NT2/D1 (cell line): ENCODE results near the gene CCDC34.

Experiments
- DNase-seq: peaks from one replicate; pipeline ENCODE4 v3.0.0-alpha.2; 2011; ENCODE audit warnings: low read depth, low spot score
- H3K27me3 ChIP-seq: 2 replicates; pipeline ENCODE4 v1.6.0; 2011; ENCODE audit warnings: mild to moderate bottlenecking; ENCODE audit not compliant: insufficient read length, insufficient read depth
- H3K36me3 ChIP-seq: 2 replicates; pipeline ENCODE4 v1.6.1; 2011; ENCODE audit warnings: mild to moderate bottlenecking, low read length, mixed read lengths; ENCODE audit not compliant: insufficient read depth, insufficient read length
- H3K4me1 ChIP-seq: 2 replicates; pipeline ENCODE4 v1.5.1; 2011; ENCODE audit not compliant: insufficient read depth, insufficient read length
- H3K4me3 ChIP-seq: 2 replicates; pipeline ENCODE4 v1.5.1; 2011; ENCODE audit warnings: low read depth; ENCODE audit not compliant: insufficient read length
- H3K9ac ChIP-seq: 2 replicates; pipeline ENCODE4 v1.6.0; 2011; ENCODE audit warnings: low read depth; ENCODE audit not compliant: insufficient read length
- H3K9me3 ChIP-seq: 2 replicates; pipeline ENCODE4 v1.5.1; 2011; ENCODE audit warnings: mild to moderate bottlenecking, low read length; ENCODE audit not compliant: insufficient read depth
- SUZ12 ChIP-seq: IDR thresholded peaks from 2 replicates; pipeline ENCODE4 v1.6.1; 2011; ENCODE audit not compliant: insufficient read length, insufficient read depth; ENCODE audit errors: extremely low read depth
- YY1 ChIP-seq: IDR thresholded peaks from 2 replicates; pipeline ENCODE4 v1.6.1; 2011; ENCODE audit not compliant: insufficient read length, insufficient read depth
- ZNF274 ChIP-seq: IDR thresholded peaks from 2 replicates; pipeline ENCODE4 v1.6.1; 2011; ENCODE audit warnings: mild to moderate bottlenecking, low read depth, low read length

CCDC34 gene, protein sequence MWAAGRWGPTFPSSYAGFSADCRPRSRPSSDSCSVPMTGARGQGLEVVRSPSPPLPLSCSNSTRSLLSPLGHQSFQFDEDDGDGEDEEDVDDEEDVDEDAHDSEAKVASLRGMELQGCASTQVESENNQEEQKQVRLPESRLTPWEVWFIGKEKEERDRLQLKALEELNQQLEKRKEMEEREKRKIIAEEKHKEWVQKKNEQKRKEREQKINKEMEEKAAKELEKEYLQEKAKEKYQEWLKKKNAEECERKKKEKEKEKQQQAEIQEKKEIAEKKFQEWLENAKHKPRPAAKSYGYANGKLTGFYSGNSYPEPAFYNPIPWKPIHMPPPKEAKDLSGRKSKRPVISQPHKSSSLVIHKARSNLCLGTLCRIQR

DNA sequence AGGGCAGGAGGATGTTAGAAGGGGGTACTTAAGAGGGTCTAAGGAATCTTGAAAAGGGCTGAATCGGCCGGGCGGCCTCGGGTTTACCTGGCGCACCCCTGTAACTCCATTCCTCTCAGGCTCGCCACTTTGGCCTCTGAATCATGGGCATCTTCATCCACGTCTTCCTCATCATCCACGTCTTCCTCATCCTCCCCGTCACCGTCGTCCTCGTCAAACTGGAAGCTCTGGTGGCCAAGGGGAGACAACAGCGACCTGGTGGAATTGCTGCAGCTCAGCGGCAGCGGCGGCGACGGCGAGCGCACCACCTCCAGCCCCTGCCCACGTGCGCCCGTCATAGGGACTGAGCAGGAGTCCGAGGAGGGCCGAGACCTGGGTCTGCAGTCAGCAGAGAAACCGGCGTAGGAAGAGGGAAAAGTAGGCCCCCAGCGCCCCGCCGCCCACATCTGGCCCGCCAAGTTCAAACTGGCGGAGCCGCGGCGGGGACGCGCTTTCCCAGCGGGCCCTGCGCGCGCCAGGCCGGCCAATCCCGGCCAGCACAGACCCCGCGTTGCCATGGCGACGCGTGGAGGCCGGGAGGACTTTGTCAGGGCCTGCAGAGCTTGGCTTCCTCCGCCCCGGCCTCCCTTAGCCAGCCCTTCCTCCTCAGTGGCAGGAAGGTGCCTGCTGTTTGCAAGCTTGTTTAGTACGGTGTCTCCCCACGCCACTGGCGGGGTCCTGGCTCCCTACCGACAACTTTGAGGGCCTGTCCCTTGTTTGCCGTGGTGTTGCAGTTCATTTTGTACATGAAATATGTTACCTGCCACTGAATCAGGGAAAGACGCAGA, at the start of gene CCDC34:
Gene CCDC34 (minus strand): TSS at position 467 of the 827 bp plus-strand sequence. CDS start 21 bp downstream, at position 446.
- peak; percentile 83 for DNase-seq
- no peaks in the 10 kb centered on the region for H3K4me1 ChIP-seq

DNA sequence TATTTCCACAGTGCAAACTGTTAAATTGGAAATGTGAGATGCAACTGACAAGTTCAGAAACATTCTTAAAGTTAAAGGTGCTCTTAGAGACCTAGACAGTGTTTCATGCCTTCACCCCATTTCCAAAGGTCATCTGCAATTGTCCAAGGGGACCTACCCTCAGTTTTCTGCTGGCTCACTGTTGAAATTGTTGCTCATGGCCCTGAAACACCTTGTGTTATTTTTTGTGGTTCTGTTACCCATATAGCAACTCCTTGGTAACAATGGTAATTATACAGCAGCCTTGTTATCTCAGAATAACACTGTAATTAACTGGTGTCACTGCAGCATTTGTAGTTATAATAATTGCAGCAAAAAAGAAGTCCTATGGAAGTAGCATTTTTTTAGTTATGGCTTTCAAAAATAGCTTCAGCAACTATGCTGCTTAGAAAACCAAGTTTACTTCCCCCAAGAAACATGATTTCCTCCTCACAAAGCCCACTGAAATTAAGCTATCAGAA, 49.2 kb upstream of the CCDC34 start:
- Histone ChIP-seq H3K4me1 (no peaks in the 10 kb centered on the region), H3K36me3 (peaks cover 4% of the 10 kb centered on the region), H3K9me3 (no peaks in the 10 kb centered on the region), H3K4me3 (no peak overlapping the region), H3K27me3 (no peaks in the 10 kb centered on the region), H3K9ac (no peak overlapping the region)
- TF ChIP-seq YY1: no peak
- TF ChIP-seq ZNF274: no peak
- TF ChIP-seq SUZ12: no peak
- DNase-seq: no peak

More for the DNA sequence above, at the start of gene CCDC34:
- peaks cover 9% of the 10 kb centered on the region for H3K36me3 ChIP-seq
- H3K4me3 ChIP-seq: peak within 1 kb of the TSS; percentile 91
- H3K27me3 ChIP-seq: no peaks in the 10 kb centered on the region
- TF ChIP-seq YY1: no peak
- no peak for TF ChIP-seq SUZ12
- no peak for TF ChIP-seq ZNF274
- H3K9me3 ChIP-seq: no peaks in the 10 kb centered on the region
- H3K9ac ChIP-seq: peak within 1 kb of the TSS; percentile 95

DNA sequence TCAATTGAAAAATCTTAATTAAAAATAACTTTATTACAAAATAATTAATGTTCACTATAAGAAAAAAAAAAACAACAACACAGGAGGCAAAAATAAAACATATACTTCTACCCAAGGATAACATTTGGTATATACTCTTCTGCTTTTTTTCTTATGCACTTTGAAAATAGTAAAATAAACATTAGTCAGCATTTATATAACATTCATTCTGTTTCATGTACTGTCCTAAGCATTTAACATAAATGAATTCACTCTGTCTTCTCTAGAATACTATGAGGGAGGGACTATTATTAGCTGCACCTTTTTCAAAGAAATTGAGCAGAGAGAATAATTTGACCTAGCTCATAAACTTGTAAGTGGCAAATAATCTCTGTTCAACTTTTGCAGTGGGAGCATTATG, 48.3 kb upstream of the CCDC34 start:
- Histone ChIP-seq H3K9me3 (no peaks in the 10 kb centered on the region), H3K9ac (no peak overlapping the region), H3K27me3 (no peaks in the 10 kb centered on the region), H3K4me1 (no peaks in the 10 kb centered on the region), H3K36me3 (peaks cover 4% of the 10 kb centered on the region), H3K4me3 (no peak overlapping the region)
- TF ChIP-seq YY1 (no peak), SUZ12 (no peak), ZNF274 (no peak)
- DNase-seq: no peak

DNA sequence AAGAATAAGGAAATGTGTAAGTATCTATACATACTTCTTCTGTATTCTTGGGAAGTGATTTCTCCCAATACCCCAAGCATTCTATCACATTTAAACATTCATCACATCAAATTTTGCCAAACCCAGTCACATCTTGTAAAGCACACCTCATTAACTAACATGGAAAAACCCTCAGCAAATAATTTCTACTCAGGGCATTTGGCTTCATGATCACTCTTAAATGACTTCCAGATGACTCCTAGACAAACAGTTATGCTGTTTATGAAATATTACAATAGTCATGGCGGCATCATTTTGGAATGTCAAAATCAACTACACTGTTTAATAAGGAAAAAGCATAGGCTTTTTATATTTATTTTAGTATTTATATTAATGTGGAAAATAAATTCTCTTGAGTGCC, 47.3 kb upstream of the CCDC34 start:
- Histone ChIP-seq H3K4me1 (no peaks in the 10 kb centered on the region), H3K4me3 (no peak overlapping the region), H3K36me3 (peaks cover 4% of the 10 kb centered on the region), H3K9me3 (no peaks in the 10 kb centered on the region), H3K9ac (no peak overlapping the region), H3K27me3 (no peaks in the 10 kb centered on the region)
- TF ChIP-seq SUZ12 (no peak), ZNF274 (no peak), YY1 (no peak)
- DNase-seq: no peak

DNA sequence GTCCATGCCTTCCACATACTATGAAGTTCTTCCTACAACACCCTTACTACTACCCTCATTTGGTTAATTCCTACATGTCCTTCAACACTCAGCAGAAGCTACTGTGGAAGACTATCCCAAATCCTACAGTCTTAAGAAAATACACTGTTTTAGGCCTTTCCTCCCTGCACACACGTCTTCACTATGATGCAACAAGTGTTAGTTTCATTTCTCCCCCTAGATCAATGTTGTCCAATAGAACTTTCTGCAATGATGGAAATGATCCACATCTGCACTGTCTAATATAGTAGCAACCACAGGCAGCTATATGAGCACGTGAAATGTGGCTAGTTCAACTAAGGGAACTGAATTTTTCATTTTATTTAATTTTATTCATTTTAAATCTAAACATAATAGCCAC, 46.7 kb upstream of the CCDC34 start:
- no peak overlapping the region for H3K4me3 ChIP-seq
- H3K9me3 ChIP-seq: no peaks in the 10 kb centered on the region
- TF ChIP-seq ZNF274 (no peak), SUZ12 (no peak), YY1 (no peak)
- no peak overlapping the region for H3K9ac ChIP-seq
- DNase-seq: no peak
- H3K4me1 ChIP-seq: no peaks in the 10 kb centered on the region
- no peaks in the 10 kb centered on the region for H3K27me3 ChIP-seq
- peaks cover 4% of the 10 kb centered on the region for H3K36me3 ChIP-seq

DNA sequence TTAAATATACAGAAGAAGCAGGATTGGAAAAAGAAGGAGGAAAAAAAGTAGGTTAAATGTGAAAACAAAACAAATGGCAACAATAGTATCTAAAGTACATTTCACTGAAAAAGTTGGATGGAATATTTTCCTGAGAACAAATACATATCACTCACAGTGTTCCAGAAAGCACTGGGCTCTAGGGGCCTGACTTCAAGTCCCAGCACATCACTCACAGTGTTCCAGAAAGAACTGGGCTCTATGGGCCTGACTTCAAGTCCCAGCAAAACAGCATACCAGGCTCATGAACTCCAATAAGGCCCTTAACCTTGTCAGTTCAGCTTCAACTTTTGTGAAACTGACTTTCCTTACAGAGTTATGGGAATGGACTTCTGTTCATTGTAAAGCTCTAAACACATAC, 46.0 kb upstream of the CCDC34 start:
- TF ChIP-seq ZNF274 (no peak), SUZ12 (no peak), YY1 (no peak)
- no peak for DNase-seq
- H3K9ac ChIP-seq: no peak overlapping the region

DNA sequence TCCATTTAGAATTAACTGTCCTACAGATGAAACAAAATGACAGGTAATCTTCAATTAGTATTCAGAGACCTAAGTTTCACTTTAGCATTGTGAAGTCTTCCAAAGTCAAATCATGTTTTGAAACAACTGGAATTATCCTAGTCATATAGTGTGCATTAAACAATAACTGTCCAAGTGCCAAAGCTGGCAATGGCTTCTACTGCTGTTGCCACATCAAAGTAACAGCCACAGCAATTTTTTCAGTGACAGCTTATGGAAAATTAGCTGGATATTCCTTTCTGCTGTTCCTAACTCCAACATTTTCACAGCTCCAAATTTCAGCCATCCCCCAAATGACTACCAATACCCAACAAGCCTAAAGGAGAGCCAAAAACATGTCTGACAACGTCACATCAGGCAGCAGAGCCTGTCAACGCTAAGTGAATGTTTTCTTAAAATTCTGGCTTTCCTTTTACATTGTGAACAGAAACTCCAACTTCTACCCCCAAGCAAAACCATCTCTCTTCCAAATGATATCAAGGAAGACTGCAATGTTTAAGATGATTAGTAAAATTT, 45.3 kb upstream of the CCDC34 start:
- H3K9ac ChIP-seq: no peak overlapping the region
- H3K9me3 ChIP-seq: no peaks in the 10 kb centered on the region
- TF ChIP-seq ZNF274: no peak
- TF ChIP-seq YY1: no peak
- TF ChIP-seq SUZ12: no peak

More for the DNA sequence above, 46.0 kb upstream of the CCDC34 start:
- Histone ChIP-seq H3K9me3 (no peaks in the 10 kb centered on the region), H3K36me3 (peaks cover 4% of the 10 kb centered on the region), H3K4me1 (no peaks in the 10 kb centered on the region), H3K4me3 (no peak overlapping the region), H3K27me3 (no peaks in the 10 kb centered on the region)

More for the DNA sequence above, 45.3 kb upstream of the CCDC34 start:
- no peaks in the 10 kb centered on the region for H3K4me1 ChIP-seq
- H3K4me3 ChIP-seq: no peak overlapping the region
- H3K36me3 ChIP-seq: peaks cover 4% of the 10 kb centered on the region
- DNase-seq: no peak
- H3K27me3 ChIP-seq: no peaks in the 10 kb centered on the region
